ENCODE data around the gene BAHCC1. TPM values are rescaled to one million over a fixed set of nuclear protein-coding genes. Genes with fewer than 3 reads are reported as not detected.
A peak's percentile ranks its signal among the peaks of the same experiment; 100 is the strongest.

Gene BAHCC1
- polyA plus RNA-seq, 1 donor from 2014 or later, result 14.2 TPM

DNA sequence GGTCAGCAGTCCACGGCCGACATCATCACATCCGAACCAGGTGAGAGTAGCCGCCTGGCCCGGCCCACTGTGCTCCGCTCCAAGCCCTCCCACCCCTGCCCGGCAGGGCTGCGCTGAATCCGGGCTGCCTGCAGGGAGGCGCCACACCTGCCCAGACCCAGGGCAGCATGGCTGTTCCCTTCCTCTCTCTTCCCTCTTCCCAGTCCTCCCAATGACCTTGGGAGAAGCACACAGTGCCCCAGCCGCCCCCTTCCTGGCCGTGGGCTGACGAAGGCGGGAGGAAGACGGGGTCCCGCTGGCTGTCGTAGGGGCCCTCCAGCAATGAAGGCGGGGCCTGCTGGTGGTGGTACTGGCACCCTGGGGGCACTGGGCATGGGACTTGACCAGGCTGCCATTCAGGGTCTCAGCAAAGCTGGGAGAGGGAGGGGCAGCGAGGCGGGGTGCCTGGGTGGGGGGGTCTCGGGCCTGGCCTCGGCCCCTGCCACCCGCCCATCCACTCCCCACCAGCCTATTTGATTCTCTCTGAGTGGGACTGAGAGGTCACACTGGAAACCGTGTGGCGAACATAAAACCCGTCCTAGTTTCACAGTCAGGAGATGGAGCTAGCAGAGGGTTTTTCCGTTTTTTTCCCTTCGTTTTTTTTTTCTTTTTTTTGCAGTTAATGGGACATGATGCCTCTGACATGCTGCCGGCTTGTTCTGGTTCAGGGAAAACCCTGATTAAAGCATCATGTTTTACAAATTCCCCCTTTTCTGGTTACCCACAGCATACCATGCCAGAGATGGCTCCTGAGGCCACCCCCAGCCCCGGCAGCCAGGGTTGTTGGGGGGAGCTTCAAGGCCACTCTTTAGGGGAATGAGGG is 50.6 kb downstream of the BAHCC1 start:
- Histone ChIP-seq H3K9ac (ENCODE audit: low read length) (no peak overlapping the region), H2AFZ (ENCODE audit: low read depth, low read length) (no peak overlapping the region), H3K27me3 (ENCODE audit: insufficient read depth, low read depth, low read length) (no peaks in the 10 kb centered on the region), H4K20me1 (ENCODE audit: insufficient read depth) (no peaks in the 10 kb centered on the region), H3K27ac (ENCODE audit: low read length) (peak overlapping the region; percentile 28), H3K9me3 (ENCODE audit: low read length) (no peaks in the 10 kb centered on the region), H3K4me2 (ENCODE audit: low read length) (no peak overlapping the region), H3F3A (ENCODE audit: insufficient read depth, low read length, poor library complexity, severe bottlenecking) (no peaks in the 10 kb centered on the region), H3K79me2 (replicated peaks; ENCODE audit: insufficient read depth, low read length) (no peaks in the 10 kb centered on the region), H3K4me3 (ENCODE audit: low read length) (no peak overlapping the region), H3K36me3 (ENCODE audit: insufficient read depth, low read length) (no peaks in the 10 kb centered on the region), H3K9me2 (ENCODE audit: insufficient read depth, low read length) (no peaks in the 10 kb centered on the region)
- no peak for TF ChIP-seq RAD21 (conservative IDR thresholded peaks at IDR 0.05)
- no peak for TF ChIP-seq EP300 (conservative IDR thresholded peaks at IDR 0.05; ENCODE audit: poor library complexity, severe bottlenecking)
- TF ChIP-seq POLR2AphosphoS5 (IDR thresholded peaks at IDR 0.05), result no peak
- TF ChIP-seq MXI1 (conservative IDR thresholded peaks at IDR 0.05; ENCODE audit: poor library complexity, severe bottlenecking), result no peak
- TF ChIP-seq SMC3 (conservative IDR thresholded peaks at IDR 0.05; ENCODE audit: poor library complexity), result no peak
- no peak for TF ChIP-seq EZH2 (IDR thresholded peaks at IDR 0.05; ENCODE audit: borderline replicate concordance, insufficient read depth, low read length, poor library complexity, severe bottlenecking)
- no peak for TF ChIP-seq TAF1 (IDR thresholded peaks at IDR 0.05; ENCODE audit: low read depth)
- TF ChIP-seq, protein P1, sequence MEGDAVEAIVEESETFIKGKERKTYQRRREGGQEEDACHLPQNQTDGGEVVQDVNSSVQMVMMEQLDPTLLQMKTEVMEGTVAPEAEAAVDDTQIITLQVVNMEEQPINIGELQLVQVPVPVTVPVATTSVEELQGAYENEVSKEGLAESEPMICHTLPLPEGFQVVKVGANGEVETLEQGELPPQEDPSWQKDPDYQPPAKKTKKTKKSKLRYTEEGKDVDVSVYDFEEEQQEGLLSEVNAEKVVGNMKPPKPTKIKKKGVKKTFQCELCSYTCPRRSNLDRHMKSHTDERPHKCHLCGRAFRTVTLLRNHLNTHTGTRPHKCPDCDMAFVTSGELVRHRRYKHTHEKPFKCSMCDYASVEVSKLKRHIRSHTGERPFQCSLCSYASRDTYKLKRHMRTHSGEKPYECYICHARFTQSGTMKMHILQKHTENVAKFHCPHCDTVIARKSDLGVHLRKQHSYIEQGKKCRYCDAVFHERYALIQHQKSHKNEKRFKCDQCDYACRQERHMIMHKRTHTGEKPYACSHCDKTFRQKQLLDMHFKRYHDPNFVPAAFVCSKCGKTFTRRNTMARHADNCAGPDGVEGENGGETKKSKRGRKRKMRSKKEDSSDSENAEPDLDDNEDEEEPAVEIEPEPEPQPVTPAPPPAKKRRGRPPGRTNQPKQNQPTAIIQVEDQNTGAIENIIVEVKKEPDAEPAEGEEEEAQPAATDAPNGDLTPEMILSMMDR (IDR thresholded peaks at IDR 0.05; ENCODE audit: poor library complexity, severe bottlenecking), result no peak
- TF ChIP-seq, protein P2, sequence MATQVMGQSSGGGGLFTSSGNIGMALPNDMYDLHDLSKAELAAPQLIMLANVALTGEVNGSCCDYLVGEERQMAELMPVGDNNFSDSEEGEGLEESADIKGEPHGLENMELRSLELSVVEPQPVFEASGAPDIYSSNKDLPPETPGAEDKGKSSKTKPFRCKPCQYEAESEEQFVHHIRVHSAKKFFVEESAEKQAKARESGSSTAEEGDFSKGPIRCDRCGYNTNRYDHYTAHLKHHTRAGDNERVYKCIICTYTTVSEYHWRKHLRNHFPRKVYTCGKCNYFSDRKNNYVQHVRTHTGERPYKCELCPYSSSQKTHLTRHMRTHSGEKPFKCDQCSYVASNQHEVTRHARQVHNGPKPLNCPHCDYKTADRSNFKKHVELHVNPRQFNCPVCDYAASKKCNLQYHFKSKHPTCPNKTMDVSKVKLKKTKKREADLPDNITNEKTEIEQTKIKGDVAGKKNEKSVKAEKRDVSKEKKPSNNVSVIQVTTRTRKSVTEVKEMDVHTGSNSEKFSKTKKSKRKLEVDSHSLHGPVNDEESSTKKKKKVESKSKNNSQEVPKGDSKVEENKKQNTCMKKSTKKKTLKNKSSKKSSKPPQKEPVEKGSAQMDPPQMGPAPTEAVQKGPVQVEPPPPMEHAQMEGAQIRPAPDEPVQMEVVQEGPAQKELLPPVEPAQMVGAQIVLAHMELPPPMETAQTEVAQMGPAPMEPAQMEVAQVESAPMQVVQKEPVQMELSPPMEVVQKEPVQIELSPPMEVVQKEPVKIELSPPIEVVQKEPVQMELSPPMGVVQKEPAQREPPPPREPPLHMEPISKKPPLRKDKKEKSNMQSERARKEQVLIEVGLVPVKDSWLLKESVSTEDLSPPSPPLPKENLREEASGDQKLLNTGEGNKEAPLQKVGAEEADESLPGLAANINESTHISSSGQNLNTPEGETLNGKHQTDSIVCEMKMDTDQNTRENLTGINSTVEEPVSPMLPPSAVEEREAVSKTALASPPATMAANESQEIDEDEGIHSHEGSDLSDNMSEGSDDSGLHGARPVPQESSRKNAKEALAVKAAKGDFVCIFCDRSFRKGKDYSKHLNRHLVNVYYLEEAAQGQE (IDR thresholded peaks at IDR 0.05; ENCODE audit: borderline replicate concordance), result no peak

DNA sequence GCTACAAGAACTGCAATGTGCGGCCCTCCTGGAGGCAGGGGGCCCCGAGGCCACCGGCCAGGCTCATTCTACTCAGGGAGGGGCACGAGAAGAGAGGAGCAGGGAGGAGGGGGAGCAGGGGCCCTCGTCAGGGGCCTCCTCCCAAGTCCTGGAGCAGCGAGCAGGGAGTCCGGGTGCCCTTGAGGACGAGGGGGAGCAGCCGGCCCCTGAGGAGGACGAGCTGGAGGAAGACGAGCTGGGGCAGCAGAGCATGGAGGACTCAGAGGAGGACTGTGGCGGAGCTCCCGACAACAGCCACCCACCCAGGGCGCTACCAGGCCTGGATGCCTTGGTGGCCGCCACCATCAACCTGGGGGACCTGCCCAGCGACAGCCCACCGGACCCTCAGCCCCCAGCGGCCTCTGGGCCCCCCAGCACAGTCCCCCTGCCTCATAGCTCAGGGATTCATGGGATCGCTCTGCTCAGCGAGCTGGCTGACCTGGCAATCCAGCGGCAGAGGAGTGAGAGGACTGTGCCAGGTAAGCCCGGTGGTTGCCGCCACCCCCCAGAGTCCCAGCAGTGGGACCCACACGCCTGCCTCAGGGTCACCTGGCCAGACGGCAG is 52.2 kb downstream of the BAHCC1 start:
- no peak overlapping the region for H3K4me2 ChIP-seq (ENCODE audit: low read length)

More for the DNA sequence above, 52.2 kb downstream of the BAHCC1 start:
- Histone ChIP-seq H3K9me3 (ENCODE audit: low read length) (no peaks in the 10 kb centered on the region), H3K4me3 (ENCODE audit: low read length) (no peak overlapping the region), H2AFZ (ENCODE audit: low read depth, low read length) (no peak overlapping the region), H3F3A (ENCODE audit: insufficient read depth, low read length, poor library complexity, severe bottlenecking) (no peaks in the 10 kb centered on the region), H3K27me3 (ENCODE audit: insufficient read depth, low read depth, low read length) (no peaks in the 10 kb centered on the region), H4K20me1 (ENCODE audit: insufficient read depth) (no peaks in the 10 kb centered on the region), H3K9me2 (ENCODE audit: insufficient read depth, low read length) (no peaks in the 10 kb centered on the region), H3K79me2 (replicated peaks; ENCODE audit: insufficient read depth, low read length) (no peaks in the 10 kb centered on the region), H3K27ac (ENCODE audit: low read length) (no peak overlapping the region), H3K36me3 (ENCODE audit: insufficient read depth, low read length) (no peaks in the 10 kb centered on the region), H3K9ac (ENCODE audit: low read length) (no peak overlapping the region)
- TF ChIP-seq POLR2AphosphoS5 (IDR thresholded peaks at IDR 0.05) (no peak), EP300 (conservative IDR thresholded peaks at IDR 0.05; ENCODE audit: poor library complexity, severe bottlenecking) (no peak), TAF1 (IDR thresholded peaks at IDR 0.05; ENCODE audit: low read depth) (no peak), RAD21 (conservative IDR thresholded peaks at IDR 0.05) (no peak), EZH2 (IDR thresholded peaks at IDR 0.05; ENCODE audit: borderline replicate concordance, insufficient read depth, low read length, poor library complexity, severe bottlenecking) (no peak), SMC3 (conservative IDR thresholded peaks at IDR 0.05; ENCODE audit: poor library complexity) (no peak), MXI1 (conservative IDR thresholded peaks at IDR 0.05; ENCODE audit: poor library complexity, severe bottlenecking) (no peak)
- TF ChIP-seq, protein P2 (IDR thresholded peaks at IDR 0.05; ENCODE audit: borderline replicate concordance), result no peak
- TF ChIP-seq, protein P1 (IDR thresholded peaks at IDR 0.05; ENCODE audit: poor library complexity, severe bottlenecking), result no peak
